CD4-positive, alpha-beta T cell treated with Interleukin-6 at 100 ng/mL for 8 hours (primary cell): ENCODE measurements around the gene PRODH.
"Not testable (repeated sequence)": the region's sequence is repeated elsewhere in the genome, so short reads cannot be mapped to it uniquely, and the experiment has no call there.

Source experiments
- DNase-seq: peaks from one replicate; pipeline ENCODE4 v3.0.0-alpha.2; 2020; ENCODE audit warnings: mixed read lengths, low spot score

The PRODH gene

GRCh38 chr22:18954303-18954989 lies 18.4 kb upstream of the PRODH start:
- DNase-seq = peak; percentile 22

DNA sequence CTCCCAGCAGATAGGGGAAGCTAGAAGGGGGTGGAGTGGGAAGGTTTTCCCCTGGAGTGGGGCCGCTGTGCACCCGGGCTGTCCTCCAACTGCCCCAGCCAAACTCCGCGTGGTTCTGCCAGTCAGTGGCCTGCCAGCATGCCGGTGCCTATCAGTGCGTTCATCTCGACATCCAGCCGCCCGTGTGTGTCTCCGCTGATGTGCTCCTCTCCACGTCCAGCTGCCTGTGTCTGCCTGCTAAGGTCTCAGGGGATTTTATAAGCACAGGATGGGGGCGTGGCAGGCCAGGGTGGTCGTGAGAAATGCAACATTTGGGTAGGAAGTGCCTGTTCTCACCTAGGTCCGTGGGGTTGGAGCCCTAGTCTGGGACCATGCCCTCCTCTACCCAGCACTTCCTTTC lies 17.0 kb upstream of the PRODH start:
- DNase-seq = not testable (repeated sequence)

DNA sequence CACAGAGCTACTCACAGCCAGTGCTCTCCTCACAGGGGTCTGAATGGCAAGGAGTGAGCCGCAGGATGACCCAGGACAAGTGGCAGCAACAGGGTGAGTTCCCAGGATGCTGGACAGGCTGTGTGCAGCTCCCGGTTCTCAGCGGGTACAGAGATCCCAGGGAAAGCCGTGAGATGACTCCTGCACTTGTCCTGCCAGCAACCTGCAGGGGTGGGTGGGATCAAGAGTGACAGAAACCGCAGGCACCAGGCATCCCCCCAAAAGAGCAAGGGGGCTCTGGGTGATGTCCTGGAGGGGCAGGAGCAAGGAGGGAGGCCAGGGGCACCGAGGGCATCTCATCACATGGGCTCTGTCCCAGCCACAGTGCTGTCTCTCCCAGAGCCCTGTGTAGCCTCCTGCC lies 15.9 kb upstream of the PRODH start:
- no peak for DNase-seq

DNA sequence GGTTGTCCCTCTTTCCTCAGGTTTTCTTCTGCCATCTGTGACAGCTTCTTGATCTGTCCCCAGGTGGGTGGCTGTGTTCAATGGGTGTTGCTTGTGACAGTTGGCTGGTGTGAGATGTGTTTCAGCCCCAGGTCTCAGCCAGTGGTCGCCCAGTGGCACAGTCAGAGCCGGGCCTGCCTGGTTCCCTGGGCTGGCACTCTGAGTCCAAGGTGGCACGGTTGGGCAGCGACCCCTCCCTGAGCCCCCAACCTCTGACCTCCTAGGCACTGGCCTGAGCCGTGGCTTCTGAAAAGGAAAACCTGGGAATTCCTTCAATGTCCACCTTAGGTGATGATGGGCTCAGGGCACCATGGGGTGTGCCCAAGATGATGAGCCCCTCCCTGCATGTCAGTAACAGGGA lies 14.0 kb upstream of the PRODH start:
- DNase-seq = no peak

DNA sequence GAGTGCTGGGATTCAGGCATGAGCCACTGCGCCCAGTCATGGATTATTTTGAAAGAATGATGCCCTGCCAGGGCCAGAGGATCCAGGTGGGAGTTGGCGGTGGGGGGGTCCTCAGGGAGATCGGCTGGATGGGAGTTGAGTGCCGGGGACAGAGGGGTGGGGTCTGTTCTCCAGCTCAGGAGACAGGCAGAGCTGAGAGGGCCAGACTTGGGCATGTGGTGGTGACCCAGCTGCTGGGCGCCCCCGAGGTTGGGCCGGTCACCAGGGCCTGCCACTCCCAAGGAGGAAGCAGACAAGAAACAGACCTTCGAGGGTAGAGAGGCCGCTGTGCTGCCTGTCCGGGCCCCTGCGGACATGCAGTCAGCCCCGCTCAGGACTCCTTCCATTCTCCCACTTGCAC lies 11.8 kb upstream of the PRODH start:
- no peak for DNase-seq

DNA sequence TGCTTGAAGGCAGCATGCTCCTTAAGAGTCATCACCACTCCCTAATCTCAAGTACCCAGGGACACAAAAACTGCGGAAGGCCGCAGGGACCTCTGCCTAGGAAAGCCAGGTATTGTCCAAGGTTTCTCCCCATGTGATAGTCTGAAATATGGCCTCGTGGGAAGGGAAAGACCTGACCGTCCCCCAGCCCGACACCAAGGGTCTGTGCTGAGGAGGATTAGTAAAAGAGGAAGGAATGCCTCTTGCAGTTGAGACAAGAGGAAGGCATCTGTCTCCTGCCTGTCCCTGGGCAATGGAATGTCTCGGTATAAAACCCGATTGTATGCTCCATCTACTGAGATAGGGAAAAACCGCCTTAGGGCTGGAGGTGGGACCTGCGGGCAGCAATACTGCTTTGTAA lies 11.0 kb upstream of the PRODH start:
- DNase-seq = not testable (repeated sequence)

- DNase-seq = not testable (repeated sequence)
Measured at GRCh38 chr22:18938691-18939090, 2.6 kb upstream of the PRODH start.

DNA sequence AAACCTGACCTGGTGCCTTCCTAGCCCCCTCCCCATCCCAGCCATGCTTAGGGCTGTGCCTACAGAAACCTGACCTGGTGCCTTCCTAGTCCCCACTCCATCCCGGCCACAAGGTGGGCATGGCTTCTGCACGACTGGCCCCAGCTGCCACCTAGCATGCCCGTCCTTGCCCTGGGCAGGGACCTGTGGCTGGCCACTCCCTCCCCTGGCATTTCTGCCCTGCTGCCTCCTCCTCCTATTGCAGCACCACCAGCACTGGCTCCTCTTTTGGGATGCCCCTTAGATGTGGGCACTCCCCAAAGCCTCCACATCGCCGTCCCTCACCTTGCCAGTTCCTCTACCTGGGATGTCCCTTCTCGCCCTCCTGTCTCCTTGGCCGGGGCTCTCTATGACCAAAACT lies 1.4 kb downstream of the PRODH start:
- not testable (repeated sequence) for DNase-seq

GRCh38 chr22:18933914-18934313 lies 2.2 kb downstream of the PRODH start:
- no peak for DNase-seq

- DNase-seq = no peak
Measured at GRCh38 chr22:18931905-18932652, 4.0 kb downstream of the PRODH start.

DNA sequence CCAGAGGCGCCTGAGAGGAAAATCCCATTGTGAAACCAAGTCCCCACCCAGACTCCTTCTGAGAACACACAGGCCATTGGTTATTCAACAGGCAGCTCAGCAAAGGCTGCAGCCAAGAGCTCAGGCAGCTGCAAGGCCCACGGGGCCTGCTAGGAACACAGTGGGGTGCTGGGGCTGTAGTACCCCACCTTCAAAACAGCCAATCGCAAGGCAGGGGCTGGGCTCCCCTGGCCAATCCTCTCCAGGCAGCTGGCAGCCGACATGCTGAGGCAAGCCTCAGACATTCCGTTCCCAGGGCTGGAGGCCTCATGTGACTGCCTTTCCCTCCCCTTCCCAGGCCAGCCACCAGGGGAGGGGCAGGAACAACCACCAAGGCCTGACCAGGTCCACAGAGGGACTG lies 6.6 kb downstream of the PRODH start:
- DNase-seq = no peak

- no peak for DNase-seq
Measured at GRCh38 chr22:18927573-18927972, 8.5 kb downstream of the PRODH start.

- DNase-seq = no peak
Measured at GRCh38 chr22:18927020-18927419, 9.1 kb downstream of the PRODH start.

GRCh38 chr22:18925368-18926064 lies 10.6 kb downstream of the PRODH start:
- DNase-seq = no peak

DNA sequence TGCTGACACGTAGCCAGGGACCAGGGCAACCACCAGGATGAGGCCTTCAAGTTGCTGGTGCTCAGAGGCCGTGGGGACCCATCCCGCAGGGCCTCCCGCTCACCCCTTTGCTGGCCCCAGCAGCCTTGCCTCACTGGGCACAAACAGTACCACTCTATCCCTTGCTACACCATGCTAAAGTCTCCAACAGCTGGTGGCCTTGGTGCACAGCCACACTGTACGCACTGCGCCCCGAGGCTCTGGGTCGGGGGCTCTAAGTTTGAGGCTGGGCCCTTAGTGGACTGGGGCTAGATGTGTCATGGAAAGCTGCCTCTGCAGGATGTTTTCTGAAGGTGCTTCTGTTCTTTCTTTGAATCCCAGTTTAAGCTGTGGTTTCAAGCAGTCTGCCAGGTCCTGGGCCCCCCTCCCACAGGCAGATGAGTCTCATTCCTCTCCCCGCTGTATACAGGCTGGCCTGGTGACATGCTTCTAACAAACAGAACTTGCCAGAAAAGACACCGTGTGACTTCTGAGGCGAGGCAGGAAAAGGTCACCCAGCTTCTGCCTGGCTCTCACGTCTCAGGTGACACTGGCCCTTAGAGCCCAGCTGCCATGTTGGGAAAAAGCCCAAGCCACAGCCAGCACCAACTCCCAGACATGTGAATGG lies 15.7 kb downstream of the PRODH start:
- DNase-seq = not testable (repeated sequence)

GRCh38 chr22:18917818-18918217 lies 18.3 kb downstream of the PRODH start:
- not testable (repeated sequence) for DNase-seq

DNA sequence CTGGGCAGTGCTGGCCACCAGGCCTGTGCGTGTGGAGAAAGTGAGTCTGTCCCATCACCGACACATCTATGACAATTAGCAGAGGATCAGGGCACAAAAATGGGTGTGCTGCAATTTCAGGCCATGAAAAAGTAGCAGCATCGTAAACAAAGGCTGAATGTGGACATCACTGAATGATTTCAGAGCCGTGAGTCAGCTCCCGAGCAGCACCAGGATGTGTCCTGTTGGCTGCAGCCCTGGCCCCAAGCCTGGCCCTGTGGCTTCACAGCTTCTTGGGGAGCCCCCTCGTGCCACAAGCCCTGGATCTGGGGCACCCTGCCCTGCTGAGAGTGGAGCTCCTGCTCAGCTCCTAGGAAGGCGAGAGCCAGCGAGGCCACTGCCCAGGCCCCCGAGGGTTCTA lies 20.5 kb downstream of the PRODH start:
- DNase-seq = not testable (repeated sequence)

- not testable (repeated sequence) for DNase-seq
Measured at GRCh38 chr22:18914558-18914957, 21.5 kb downstream of the PRODH start.

DNA sequence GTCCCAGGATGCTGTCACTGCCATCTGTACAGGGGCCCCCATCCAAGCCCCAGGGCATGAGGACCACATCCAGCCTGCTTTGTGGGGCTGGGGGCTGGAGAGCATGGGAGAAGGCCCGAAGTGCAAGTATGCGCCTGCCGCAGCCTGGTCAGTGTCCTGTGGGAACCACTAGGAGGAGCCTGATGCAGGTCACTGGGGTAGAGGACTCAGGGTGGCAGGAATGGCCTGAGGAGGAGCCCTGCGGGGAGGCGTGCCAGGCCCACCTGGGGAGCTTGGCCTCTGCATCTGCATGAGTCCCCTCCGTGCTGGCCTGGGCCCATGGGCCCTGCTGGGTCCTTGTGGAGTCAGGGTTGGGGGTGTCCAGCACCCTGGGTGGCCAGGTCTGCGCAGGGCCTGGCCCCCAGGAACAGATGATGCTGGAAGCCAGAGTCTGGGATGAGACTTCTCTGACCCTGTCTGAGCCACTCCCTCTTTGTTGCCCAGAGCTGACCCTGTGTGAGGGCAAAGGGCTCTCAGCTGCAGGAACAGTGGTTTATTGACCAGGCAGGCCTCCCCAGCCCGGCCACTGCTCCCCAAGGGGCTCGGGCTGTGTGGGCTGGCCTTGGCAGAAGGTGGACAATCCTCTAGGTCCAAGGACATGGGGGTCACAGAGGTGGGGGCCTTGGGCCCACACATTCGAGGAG lies 23.7 kb downstream of the PRODH start:
- DNase-seq = not testable (repeated sequence)

DNA sequence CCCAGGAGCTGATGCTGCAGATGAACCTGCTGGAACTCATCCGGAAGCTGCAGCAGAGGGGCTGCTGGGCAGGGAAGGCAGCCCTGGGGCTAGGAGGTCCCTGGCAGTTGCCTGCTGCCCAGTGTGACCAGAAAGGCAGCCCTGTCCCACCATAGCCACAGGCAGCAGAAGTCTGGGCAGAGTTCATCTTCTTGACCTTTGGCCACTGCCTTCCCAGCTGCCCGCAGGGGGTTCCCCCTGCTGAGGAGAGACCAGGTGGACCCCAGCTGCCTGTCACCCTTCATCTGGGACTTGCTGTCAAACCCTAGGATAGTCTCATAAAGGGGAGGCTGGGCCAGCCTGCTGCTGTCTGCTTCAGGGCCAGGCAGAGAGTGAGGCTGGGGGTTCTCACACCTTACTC lies 24.6 kb downstream of the PRODH start:
- DNase-seq = not testable (repeated sequence)

DNA sequence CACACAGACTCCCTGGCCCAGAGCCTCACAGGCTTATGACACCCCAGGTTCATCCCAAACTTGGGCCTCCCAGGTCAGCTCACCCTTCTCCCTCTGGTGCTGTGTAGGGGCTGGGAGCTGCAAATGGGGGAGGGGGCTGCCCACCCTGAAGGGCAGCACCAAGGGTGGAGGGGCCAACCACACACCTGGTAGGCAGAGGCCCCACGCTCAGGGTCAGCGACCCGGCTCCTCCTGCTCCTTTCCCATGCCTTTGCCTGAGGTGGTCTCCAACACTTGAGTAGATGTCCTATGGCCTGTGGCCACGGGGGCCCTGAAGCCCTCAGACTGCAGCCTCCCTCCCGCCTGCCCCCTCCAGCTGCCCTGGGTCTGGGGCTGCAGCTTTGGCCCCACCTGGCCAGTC lies 26.5 kb downstream of the PRODH start:
- DNase-seq = no peak

DNA sequence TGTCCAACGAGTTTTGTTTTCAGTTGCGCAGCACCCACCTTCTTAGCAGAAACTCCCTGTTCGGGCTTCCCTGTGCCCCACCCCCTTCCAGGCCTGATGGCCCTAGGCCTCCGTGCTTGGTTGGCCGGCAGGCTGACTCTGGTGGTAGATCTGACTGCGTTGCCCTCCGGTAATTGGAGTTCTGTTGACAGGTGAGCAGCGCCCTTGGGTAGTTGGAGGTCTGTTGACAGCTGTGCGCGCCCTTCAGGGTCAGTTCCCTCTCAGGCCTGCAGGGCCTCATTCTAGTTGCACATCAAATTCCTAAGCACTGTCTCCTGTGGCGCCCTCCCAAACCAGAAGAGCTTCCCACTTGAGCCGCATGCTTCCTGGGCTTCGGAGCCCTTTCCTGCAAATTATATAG lies 29.2 kb downstream of the PRODH start:
- no peak for DNase-seq
